ENCODE measurements around the gene CADPS2.

CADPS2 gene

GRCh38 chr7:122556219-122556618 lies 330.0 kb downstream of the CADPS2 start:
- TF ChIP-seq GABPA (IDR thresholded peaks at IDR 0.05; ENCODE audit: low read depth) (no peak), SPI1 (IDR thresholded peaks at IDR 0.05; ENCODE audit: borderline replicate concordance, low read depth) (no peak), POLR2AphosphoS5 (IDR thresholded peaks at IDR 0.05; ENCODE audit: low read depth) (no peak), CTCF (IDR thresholded peaks at IDR 0.05; ENCODE audit: insufficient read depth, low read length) (no peak), REST (IDR thresholded peaks at IDR 0.05; ENCODE audit: insufficient replicate concordance, low read depth) (no peak)
- Histone ChIP-seq H3K27ac (replicated peaks) (no peak overlapping the region), H3K27me3 (ENCODE audit: insufficient read depth, poor library complexity, severe bottlenecking) (no peaks in the 10 kb centered on the region), H3K4me3 (replicated peaks; ENCODE audit: insufficient read depth, low read length) (no peak overlapping the region)
- DNase-seq (ENCODE audit: low read depth in 1 of 2, low spot score in 1 of 2), result no peak

GRCh38 chr7:122553761-122554160 lies 332.5 kb downstream of the CADPS2 start:
- Histone ChIP-seq H3K27ac (replicated peaks) (no peak overlapping the region), H3K27me3 (ENCODE audit: insufficient read depth, poor library complexity, severe bottlenecking) (no peaks in the 10 kb centered on the region), H3K4me3 (replicated peaks; ENCODE audit: insufficient read depth, low read length) (no peak overlapping the region)
- TF ChIP-seq CTCF (IDR thresholded peaks at IDR 0.05; ENCODE audit: insufficient read depth, low read length) (no peak), POLR2AphosphoS5 (IDR thresholded peaks at IDR 0.05; ENCODE audit: low read depth) (no peak), REST (IDR thresholded peaks at IDR 0.05; ENCODE audit: insufficient replicate concordance, low read depth) (no peak), GABPA (IDR thresholded peaks at IDR 0.05; ENCODE audit: low read depth) (no peak), SPI1 (IDR thresholded peaks at IDR 0.05; ENCODE audit: borderline replicate concordance, low read depth) (no peak)
- no peak for DNase-seq (ENCODE audit: low read depth in 1 of 2, low spot score in 1 of 2)

GRCh38 chr7:122552769-122553168 lies 333.5 kb downstream of the CADPS2 start:
- TF ChIP-seq GABPA (IDR thresholded peaks at IDR 0.05; ENCODE audit: low read depth) (no peak), REST (IDR thresholded peaks at IDR 0.05; ENCODE audit: insufficient replicate concordance, low read depth) (no peak), SPI1 (IDR thresholded peaks at IDR 0.05; ENCODE audit: borderline replicate concordance, low read depth) (no peak), CTCF (IDR thresholded peaks at IDR 0.05; ENCODE audit: insufficient read depth, low read length) (no peak), POLR2AphosphoS5 (IDR thresholded peaks at IDR 0.05; ENCODE audit: low read depth) (no peak)
- Histone ChIP-seq H3K4me3 (replicated peaks; ENCODE audit: insufficient read depth, low read length) (no peak overlapping the region), H3K27ac (replicated peaks) (no peak overlapping the region), H3K27me3 (ENCODE audit: insufficient read depth, poor library complexity, severe bottlenecking) (no peaks in the 10 kb centered on the region)
- DNase-seq (ENCODE audit: low read depth in 1 of 2, low spot score in 1 of 2), result no peak

Measured in HL-60 (cell line).